HuH-7.5 (cell line): ENCODE results near the gene GTF2E1.
"Not testable (repeated sequence)": the region's sequence is repeated elsewhere in the genome, so short reads cannot be mapped to it uniquely, and the experiment has no call there.

ENCODE experiments used
- DNase-seq: peaks from one replicate; pipeline ENCODE4 v3.0.0; 2011; ENCODE audit warnings: low spot score

GTF2E1 gene

GRCh38 chr3:120742198-120742848, at the start of gene GTF2E1, which contains the start of gene RABL3:
TSS of gene GTF2E1 (plus strand) at chr3:120742744. CDS start at chr3:120750553, 7,809 bp downstream.
TSS of gene RABL3 (minus strand) at chr3:120742516. CDS start at chr3:120742507, 9 bp downstream.
- peak; percentile 93 for DNase-seq

- DNase-seq: no peak
Observed at GRCh38 chr3:120693439-120694171, 48.9 kb upstream of the GTF2E1 start.

GRCh38 chr3:120699333-120699732, 43.2 kb upstream of the GTF2E1 start:
- DNase-seq: no peak

GRCh38 chr3:120705884-120706582, 36.5 kb upstream of the GTF2E1 start:
- DNase-seq: no peak

- no peak for DNase-seq
Observed at GRCh38 chr3:120706950-120707349, 35.6 kb upstream of the GTF2E1 start.

- no peak for DNase-seq
Observed at GRCh38 chr3:120708408-120708807, 34.1 kb upstream of the GTF2E1 start.

DNA sequence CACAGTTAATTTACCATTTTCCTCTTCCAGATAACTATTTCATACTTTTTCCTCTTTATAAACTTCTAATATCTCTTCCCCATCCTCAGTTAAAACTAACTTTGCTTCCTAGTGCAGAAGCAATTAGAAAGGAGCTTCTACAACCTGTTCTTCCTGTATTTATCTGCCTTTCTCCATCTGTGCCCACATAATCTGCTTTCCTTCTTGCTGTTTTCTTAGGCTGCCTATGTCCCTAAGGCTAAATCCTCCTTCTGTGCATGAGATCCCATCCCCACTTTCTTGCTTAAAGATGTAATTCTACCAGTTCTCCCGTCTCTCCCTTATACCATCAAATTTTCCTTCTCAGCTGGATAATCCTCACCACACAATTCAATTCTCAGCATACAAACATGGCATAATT, 32.2 kb upstream of the GTF2E1 start:
- DNase-seq: no peak

- no peak for DNase-seq
Observed at GRCh38 chr3:120713262-120713661, 29.3 kb upstream of the GTF2E1 start.

DNA sequence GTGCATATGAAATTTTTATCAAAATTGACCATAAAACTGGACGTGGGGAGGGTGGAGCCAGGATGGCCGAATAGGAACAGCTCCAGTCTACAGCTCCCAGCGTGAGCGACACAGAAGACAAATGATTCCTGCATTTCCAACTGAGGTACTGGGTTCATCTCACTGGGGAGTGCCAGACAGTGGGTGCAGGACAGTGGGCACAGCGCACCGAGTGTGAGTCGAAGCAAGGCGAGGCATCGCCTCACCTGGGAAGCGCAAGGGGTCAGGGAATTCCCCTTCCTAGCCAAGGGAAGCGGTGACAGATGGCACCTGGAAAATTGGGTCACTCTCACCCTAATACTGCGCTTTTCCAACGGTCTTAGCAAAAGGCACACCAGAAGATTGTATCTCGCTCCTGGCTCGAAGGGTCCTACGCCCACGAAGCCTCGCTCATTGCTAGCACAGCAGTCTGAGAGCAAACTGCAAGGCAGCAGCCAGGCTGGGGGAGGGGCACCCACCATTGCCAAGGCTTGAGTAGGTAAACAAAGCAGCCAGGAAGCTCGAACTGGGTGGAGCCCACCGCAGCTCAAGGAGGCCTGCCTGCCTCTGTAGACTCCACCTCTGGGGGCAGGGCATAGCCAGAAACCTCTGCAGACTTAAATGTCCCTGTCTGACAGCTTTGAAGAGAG, 23.2 kb upstream of the GTF2E1 start:
- DNase-seq: not testable (repeated sequence)

DNA sequence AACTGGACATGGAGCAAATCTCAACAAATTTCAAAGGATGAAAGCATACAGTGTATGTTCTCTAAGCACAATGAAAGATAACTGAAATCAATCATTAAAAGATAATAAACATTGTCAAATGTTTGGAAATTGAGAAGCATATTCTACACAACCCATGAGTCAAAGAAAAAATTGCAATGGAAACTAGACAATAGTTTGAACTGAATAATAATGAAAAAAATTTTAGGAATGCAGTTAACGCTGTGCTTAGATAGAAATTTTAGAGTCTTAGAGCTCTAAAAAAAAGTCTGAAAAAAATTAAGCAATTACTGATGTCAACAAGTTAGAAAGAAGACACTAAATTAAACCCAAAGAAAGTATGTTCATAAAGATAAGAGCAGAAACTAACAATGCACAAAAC, 15.8 kb upstream of the GTF2E1 start:
- no peak for DNase-seq

DNA sequence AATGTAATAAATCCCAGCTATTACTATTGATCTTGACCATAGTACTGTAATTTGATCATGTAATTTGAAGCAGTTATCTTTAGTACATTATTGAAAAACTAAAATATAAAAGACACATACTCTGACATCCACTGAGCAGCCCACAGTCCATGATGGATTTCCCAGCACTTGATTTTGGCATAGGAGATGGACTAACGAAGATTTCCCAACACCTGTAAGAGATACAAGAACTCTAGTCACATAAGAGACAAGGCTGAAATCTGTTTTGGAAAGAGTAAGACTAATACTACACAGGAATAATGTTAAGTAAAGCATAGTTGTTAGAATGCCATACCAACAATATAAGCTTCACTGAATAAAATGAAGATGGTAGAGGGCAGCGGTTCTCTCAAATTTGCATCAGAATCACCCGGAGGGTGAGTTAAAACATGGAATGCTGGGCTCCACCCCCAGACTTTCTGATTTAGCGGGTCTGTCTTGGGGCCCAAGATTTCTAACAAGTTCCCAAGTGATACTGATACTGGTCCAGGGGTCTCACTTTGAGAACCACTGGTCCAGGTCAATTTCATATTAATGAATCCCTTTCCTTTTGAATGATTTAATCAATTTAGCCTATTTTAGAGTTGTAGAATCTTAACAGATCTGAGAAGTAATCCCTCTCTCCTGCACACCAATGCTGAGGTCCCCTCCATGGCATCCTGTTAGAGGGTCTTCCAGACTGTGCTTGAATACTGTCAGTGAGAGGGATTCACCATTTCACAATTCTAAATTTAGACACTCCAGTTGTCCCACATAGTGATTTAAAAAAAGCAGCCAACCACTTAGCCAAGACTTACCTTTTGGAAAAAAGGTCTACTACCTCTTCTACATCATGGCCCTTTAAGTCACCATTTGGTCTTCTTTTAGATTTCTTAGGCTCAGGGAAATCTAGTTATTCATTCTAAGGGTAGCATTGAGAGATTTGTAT, 11.7 kb upstream of the GTF2E1 start:
- DNase-seq: no peak

DNA sequence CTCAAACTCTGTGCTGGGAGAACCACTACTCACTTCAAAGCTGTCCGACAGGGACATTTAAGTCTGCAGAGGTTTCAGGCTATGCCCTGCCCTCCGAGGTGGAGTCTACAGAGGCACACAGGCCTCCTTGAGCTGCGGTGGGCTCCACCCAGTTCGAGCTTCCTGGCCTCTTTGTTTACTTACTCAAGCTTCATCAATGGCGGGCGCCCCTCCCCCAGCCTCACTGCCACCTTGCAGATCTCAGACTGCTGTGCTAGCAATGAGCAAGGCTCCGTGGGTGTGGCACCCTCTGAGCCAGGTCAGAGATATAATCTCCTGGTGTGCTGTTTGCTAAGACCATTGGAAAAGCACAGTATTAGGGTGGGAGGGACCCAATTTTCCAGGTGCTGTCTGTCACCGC, 4.5 kb upstream of the GTF2E1 start:
- not testable (repeated sequence) for DNase-seq

GRCh38 chr3:120741320-120741719, 1.2 kb upstream of the GTF2E1 start:
- no peak for DNase-seq

- no peak for DNase-seq
Observed at GRCh38 chr3:120741837-120742197, 727 bp upstream of the GTF2E1 start.

DNA sequence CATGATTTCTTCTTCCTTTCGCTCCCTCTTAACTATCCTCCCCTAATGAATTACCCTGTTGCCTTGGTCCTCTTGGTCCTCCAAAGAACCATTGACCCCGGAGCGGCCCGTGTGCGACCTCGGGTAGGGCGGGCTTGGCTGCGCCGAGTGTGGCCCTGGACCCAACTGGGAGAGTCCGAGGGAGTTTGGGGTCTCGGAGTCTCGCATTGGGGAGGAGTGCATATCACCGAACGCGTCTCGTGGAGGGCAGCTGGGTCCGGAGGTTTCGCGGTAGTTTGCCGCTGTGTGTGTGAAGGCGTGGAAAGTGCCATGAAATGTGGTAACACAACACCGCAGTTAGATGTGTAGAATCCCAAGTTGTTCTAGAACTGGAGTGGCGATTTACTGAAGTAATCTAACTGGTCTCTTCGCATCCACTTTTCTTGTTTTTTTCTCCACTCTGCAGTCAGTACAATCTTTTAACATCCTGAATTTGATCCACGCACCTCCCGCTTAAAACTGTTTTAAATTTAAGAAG, 363 bp downstream of the GTF2E1 start:
- peak; percentile 13 for DNase-seq

GRCh38 chr3:120743556-120744195, 1.1 kb downstream of the GTF2E1 start:
- DNase-seq: no peak

GRCh38 chr3:120745466-120745865, 2.9 kb downstream of the GTF2E1 start:
- DNase-seq: no peak

- no peak for DNase-seq
Observed at GRCh38 chr3:120749843-120750242, 7.3 kb downstream of the GTF2E1 start.

GRCh38 chr3:120752230-120752629, 9.7 kb downstream of the GTF2E1 start:
- DNase-seq: no peak

- DNase-seq: no peak
Observed at GRCh38 chr3:120752865-120753264, 10.3 kb downstream of the GTF2E1 start.

DNA sequence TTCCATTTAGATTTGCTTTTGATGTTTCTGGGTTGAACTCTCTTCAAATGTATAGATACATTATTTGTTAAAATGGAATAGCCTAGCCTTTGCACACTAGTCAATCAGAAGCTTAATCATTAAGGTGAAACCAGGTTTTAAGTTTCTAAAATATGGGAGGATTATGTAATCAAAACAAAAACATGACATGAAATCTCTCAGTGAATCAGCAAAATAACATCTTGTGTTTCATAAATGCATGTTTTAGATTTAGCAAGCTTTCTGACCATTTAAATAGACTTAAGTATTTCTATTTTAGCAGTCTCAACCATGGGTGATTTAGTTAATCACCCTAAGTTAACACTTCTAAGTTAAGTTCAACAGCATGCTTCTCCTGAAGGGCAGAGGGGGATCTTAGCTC, 11.3 kb downstream of the GTF2E1 start:
- DNase-seq: no peak
